Omental fat pad (tissue), 4 donors: Measurements from ENCODE around the gene ATG13. TPM values are rescaled to one million over a fixed set of nuclear protein-coding genes. Genes with fewer than 3 reads are reported as not detected.

ENCODE experiments used
- ATAC-seq: fragments of 150-250 bp; one replicate; pipeline ENCODE4 v1.9.1; 2016; ENCODE audit warnings: mild to moderate bottlenecking, moderate library complexity; ENCODE audit not compliant: low FRiP score
- DNase-seq: peaks from one replicate; pipeline ENCODE4 v3.0.0-alpha.2; 2019; ENCODE audit warnings: low spot score
- CTCF ChIP-seq, 3 donors: fragments of 450-650 bp; IDR thresholded peaks; one replicate each; pipeline ENCODE4 v1.5.1; 2016 to 2017; ENCODE audit warnings: antibody characterized with exemption in 3 of 3, mild to moderate bottlenecking in 3 of 3, moderate library complexity in 2 of 3
- total RNA-seq, 4 donors: library from RNA; depleted of rRNA; stranded (reverse); fragments of >200 nt; gene quantifications; one replicate each; pipeline ENCODE4 v1.1.0, GENCODE V29; 2016

Gene ATG13
- total RNA-seq, 4 donors from 2014 or later: 73.7 to 137 (median 83.3) TPM

GRCh38 chr11:46679241-46680163, 62.1 kb downstream of the ATG13 start:
- DNase-seq (no peak), ATAC-seq (no peak)
- no peak for TF ChIP-seq CTCF (IDR thresholded peaks at IDR 0.05)

- DNase-seq (no peak), ATAC-seq (no peak)
- TF ChIP-seq CTCF (IDR thresholded peaks at IDR 0.05): no peak
Measured at GRCh38 chr11:46680164-46680760, 62.9 kb downstream of the ATG13 start.

- ATAC-seq: no peak
- DNase-seq: no peak
Measured at GRCh38 chr11:46680815-46681214, 63.5 kb downstream of the ATG13 start.

GRCh38 chr11:46681814-46682213, 64.5 kb downstream of the ATG13 start:
- no peak for ATAC-seq
- no peak for DNase-seq
- no peak for TF ChIP-seq CTCF (IDR thresholded peaks at IDR 0.05)

More at GRCh38 chr11:46680815-46681214, 63.5 kb downstream of the ATG13 start:
- no peak for TF ChIP-seq CTCF (IDR thresholded peaks at IDR 0.05)

- DNase-seq (no peak), ATAC-seq (no peak)
- no peak for TF ChIP-seq CTCF (IDR thresholded peaks at IDR 0.05)
Measured at GRCh38 chr11:46682773-46683752, 65.7 kb downstream of the ATG13 start.

- no peak for TF ChIP-seq CTCF (IDR thresholded peaks at IDR 0.05)
- no peak for ATAC-seq
- DNase-seq: no peak
Measured at GRCh38 chr11:46684367-46684766, 67.0 kb downstream of the ATG13 start.
